NCI-H2029 (cell line): Measurements from ENCODE around the gene SH3BGRL3.
"Not testable (repeated sequence)": the region's sequence is repeated elsewhere in the genome, so short reads cannot be mapped to it uniquely, and the experiment has no call there.

Experiments used
- DNase-seq: peaks from one replicate; lab custom pipeline; 2025; lab: John Stamatoyannopoulos, UW

SH3BGRL3 gene

GRCh38 chr1:26279456-26280332 is at the start of gene SH3BGRL3:
Gene SH3BGRL3, plus strand, starts transcription at chr1:26280086. Its CDS starts 70 bp downstream, at chr1:26280156.
- peak; percentile 73 for DNase-seq

DNA sequence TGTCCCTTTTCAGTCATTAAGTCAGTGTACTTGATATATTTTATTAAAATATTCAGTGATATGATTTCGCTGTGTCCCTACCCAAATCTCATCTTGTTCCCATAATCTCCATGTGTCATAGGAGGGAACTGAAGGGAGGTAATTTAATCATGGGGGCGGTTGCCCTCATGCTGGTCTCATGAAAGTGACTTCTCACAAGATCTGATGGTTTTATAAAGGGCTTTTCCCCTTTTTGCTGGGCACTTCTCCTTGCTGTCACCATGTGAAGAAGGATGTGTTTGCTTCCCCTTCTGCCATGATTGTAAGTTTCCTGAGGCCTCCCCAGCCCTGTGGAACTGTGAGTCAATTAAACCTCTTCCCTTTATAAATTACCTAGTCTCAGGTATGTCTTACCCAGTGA is 49.2 kb upstream of the SH3BGRL3 start:
- not testable (repeated sequence) for DNase-seq

GRCh38 chr1:26233903-26234643 is 45.8 kb upstream of the SH3BGRL3 start, which contains the start of gene CEP85:
Gene CEP85, plus strand, starts transcription at chr1:26234200. Its CDS starts 5,584 bp downstream, at chr1:26239784.
- peak; percentile 95 for DNase-seq

- no peak for DNase-seq
Observed at GRCh38 chr1:26234644-26235370, 45.1 kb upstream of the SH3BGRL3 start.

GRCh38 chr1:26237230-26237966 is 42.5 kb upstream of the SH3BGRL3 start:
- no peak for DNase-seq

DNA sequence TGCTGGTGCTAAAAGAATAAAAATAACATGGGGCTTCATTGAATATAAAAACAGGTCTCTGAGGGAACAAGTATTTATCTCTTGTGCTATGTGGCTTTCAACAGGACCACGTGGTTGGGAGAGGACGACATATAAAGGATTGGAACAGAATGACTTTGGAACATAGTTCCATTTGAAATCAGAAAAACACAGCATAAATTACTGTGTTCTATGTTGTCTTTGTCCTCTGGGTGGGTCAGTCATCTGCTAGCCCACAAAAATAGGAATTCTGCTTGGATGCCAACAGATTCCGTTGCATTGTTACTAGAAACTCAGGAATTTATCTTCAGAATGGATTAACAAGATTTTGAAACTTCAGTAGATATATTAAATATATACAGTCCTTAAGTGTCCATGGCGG is 40.0 kb upstream of the SH3BGRL3 start:
- no peak for DNase-seq

DNA sequence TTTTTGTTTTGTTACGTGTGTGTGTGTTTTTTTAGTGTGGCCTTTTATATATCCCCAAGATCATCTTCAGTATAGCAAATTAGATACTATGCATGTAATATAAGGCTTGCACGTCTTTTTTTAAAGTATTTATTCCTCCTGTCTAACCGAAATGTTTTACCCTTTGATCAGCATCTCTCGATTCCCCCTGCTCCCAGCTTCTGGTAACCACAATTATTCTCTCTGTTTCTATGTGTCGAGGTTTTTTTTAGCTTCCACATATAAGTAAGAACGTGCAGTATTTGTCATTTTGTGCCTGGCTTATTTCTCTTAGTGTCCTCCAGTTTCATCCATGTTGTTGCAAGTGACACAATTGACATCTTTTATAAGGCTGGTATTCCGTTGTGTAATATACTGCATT is 27.2 kb upstream of the SH3BGRL3 start:
- DNase-seq = no peak

DNA sequence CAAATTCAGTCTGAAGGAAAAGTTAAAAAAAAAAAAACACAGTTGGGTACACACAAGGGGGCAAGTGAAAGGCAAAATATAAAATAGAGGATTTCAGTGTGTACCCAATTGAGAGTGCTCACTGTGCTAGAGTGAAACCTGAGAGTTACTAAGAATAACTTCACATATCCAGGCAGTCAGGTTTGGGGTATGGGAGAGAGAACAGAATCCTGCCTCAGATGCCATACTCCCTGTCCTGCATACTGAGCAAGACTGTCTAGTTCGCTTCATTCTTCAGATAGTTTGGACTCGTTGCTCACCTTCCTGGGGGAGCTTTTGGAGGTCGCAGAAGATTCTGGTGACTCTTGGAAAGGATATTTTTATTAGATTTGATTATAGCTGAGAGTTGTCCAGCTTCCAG is 25.5 kb upstream of the SH3BGRL3 start:
- DNase-seq = no peak

- DNase-seq = no peak
Observed at GRCh38 chr1:26257222-26257621, 22.7 kb upstream of the SH3BGRL3 start.

GRCh38 chr1:26259005-26259404 is 20.9 kb upstream of the SH3BGRL3 start:
- DNase-seq = no peak

GRCh38 chr1:26259578-26259977 is 20.3 kb upstream of the SH3BGRL3 start:
- DNase-seq = no peak

GRCh38 chr1:26263212-26263611 is 16.7 kb upstream of the SH3BGRL3 start:
- DNase-seq = no peak

DNA sequence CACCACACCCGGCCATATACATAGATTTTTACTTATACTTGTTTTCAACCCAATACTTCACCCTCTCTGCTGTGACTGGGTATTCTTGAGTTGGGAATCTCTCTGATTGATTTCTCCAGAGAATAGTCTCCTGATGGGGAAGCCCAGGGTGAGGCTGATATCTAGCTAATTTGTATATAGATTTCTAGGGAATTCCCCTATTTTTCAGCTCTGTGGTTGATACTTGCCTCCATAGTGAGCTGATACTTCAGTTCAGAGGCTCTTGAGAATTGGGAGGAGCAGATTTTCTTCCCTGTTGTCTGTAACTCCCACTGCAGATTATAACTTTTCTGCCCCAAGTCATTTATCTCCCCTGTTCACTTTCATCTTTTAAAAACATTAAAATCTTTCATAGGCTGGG is 14.5 kb upstream of the SH3BGRL3 start:
- no peak for DNase-seq

GRCh38 chr1:26268290-26269197 is 11.3 kb upstream of the SH3BGRL3 start:
- no peak for DNase-seq

- DNase-seq = no peak
Observed at GRCh38 chr1:26269198-26269550, 10.7 kb upstream of the SH3BGRL3 start.

- no peak for DNase-seq
Observed at GRCh38 chr1:26274801-26275425, 5.0 kb upstream of the SH3BGRL3 start.

GRCh38 chr1:26275580-26276431 is 4.1 kb upstream of the SH3BGRL3 start:
- peak; percentile 47 for DNase-seq

DNA sequence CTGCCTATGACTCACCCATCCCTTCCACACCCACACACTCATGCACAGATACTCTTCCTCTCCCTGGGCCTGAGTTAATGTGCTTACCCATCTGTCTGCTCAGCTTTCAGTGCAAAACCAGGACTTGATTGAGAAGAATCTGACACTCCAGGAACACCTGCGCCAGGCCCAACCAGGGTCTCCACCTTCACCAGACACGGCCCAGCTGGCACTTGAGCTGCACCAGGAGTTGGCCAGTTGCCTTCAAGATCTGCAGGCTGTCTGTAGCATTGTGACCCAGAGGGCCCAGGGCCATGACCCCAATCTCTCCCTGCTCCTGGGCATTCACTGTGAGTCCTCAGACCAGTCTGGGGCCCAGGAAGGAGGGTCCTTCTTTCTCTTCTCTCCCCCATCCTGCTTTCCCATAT is 3.5 kb upstream of the SH3BGRL3 start:
- no peak for DNase-seq

DNA sequence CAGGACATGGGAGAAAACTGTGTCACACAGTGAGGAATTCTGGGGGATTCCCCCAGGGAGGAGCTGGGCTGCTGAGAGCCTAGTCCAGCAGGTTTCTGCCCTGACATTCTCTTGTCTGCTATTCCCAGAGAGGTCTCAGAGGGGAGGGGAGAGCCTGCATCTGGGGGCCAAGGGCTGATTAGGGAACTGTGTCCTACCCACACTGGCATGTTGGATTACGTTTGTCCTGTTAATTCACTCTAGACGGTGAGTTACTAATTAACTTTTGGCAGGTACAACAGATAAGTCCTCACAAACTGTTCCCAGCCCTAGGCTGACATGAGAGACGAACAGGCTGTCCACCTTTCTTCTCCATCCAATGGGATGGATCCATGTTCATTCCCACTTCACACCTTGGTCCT is 2.6 kb upstream of the SH3BGRL3 start:
- no peak for DNase-seq
